HEK293T (cell line): ENCODE measurements around the gene CHMP5.

Source experiments
- CTCF ChIA-PET: fragments of 350-600 bp; formaldehyde crosslinking; extraction: SDS; loops from one replicate; lab custom pipeline; 2021; ENCODE audit warnings: antibody characterized with exemption, inconsistent platforms; lab: Yijun Ruan, JAX
- POLR2A ChIA-PET: fragments of 350-600 bp; formaldehyde crosslinking; extraction: SDS; loops from one replicate; lab custom pipeline; 2020; ENCODE audit warnings: antibody characterized with exemption, inconsistent platforms; lab: Yijun Ruan, JAX
- DNase-seq: peaks from one replicate; pipeline ENCODE4 v3.0.0; 2012; ENCODE audit warnings: mixed read lengths; ENCODE audit errors: extremely low spot score
- ARNT ChIP-seq: fragments of 450-650 bp; IDR thresholded peaks from 2 replicates; pipeline ENCODE4 v1.6.1; 2017; ENCODE audit warnings: mild to moderate bottlenecking
- BHLHE40 ChIP-seq: fragments of 450-650 bp; IDR thresholded peaks from 2 replicates; pipeline ENCODE4 v1.6.1; 2016; ENCODE audit warnings: mild to moderate bottlenecking, moderate library complexity, borderline replicate concordance
- CTBP1 ChIP-seq: fragments of 450-650 bp; IDR thresholded peaks from 2 replicates; pipeline ENCODE4 v1.6.1; 2016; ENCODE audit warnings: borderline replicate concordance
- ELF4 ChIP-seq: fragments of 450-650 bp; IDR thresholded peaks from 2 replicates; pipeline ENCODE4 v1.6.1; 2017; ENCODE audit warnings: antibody characterized with exemption
- FOXA1 ChIP-seq: fragments of 450-650 bp; IDR thresholded peaks from 2 replicates; pipeline ENCODE4 v1.6.1; 2016; ENCODE audit warnings: mild to moderate bottlenecking
- FOXK2 ChIP-seq: fragments of 450-650 bp; IDR thresholded peaks from 2 replicates; pipeline ENCODE4 v1.6.1; 2016; ENCODE audit warnings: mild to moderate bottlenecking
- FOXM1 ChIP-seq: fragments of 450-650 bp; IDR thresholded peaks from 2 replicates; pipeline ENCODE4 v1.6.1; 2017; ENCODE audit warnings: mild to moderate bottlenecking, borderline replicate concordance
- HDGF ChIP-seq: fragments of 450-650 bp; IDR thresholded peaks from 2 replicates; pipeline ENCODE4 v1.6.1; 2017; ENCODE audit warnings: antibody characterized with exemption, borderline replicate concordance
- L3MBTL2 ChIP-seq: fragments of 450-650 bp; conservative IDR thresholded peaks from 2 replicates; pipeline ENCODE4 v1.6.1; 2016; ENCODE audit warnings: mild to moderate bottlenecking
- LEF1 ChIP-seq: fragments of 450-650 bp; IDR thresholded peaks from 2 replicates; pipeline ENCODE4 v1.6.1; 2017; ENCODE audit warnings: mild to moderate bottlenecking, borderline replicate concordance
- NFRKB ChIP-seq: fragments of 450-650 bp; IDR thresholded peaks from 2 replicates; pipeline ENCODE4 v1.6.1; 2016; ENCODE audit warnings: mild to moderate bottlenecking, moderate library complexity
- SP1 ChIP-seq: fragments of 450-650 bp; IDR thresholded peaks from 2 replicates; pipeline ENCODE4 v1.6.1; 2017
- SUZ12 ChIP-seq: fragments of 450-650 bp; IDR thresholded peaks from 2 replicates; pipeline ENCODE4 v1.6.1; 2016; ENCODE audit warnings: mild to moderate bottlenecking
- TARDBP ChIP-seq: fragments of 450-650 bp; IDR thresholded peaks from 2 replicates; pipeline ENCODE4 v1.6.1; 2016
- ZNF384 ChIP-seq: fragments of 450-650 bp; IDR thresholded peaks from 2 replicates; pipeline ENCODE4 v1.6.1; 2016
- TF ChIP-seq, protein P1 (sequence below): fragments of 450-650 bp; IDR thresholded peaks from 2 replicates; pipeline ENCODE4 v1.6.1; 2016

The CHMP5 gene

DNA sequence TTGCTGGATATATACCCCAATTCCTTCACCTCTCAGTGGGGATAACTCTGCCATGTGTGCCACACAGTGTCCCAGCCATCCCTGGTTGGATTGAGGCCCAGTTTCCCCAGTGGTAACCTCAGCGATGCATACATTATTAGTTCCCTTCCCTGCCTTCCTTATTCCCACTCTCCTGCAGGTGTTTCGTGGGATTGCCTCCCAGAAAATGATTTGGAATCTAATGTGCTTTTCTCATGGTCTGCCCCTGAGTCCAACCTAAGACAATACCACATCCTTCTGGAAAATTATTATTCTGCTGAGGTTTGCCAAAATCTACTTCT lies 33.3 kb upstream of the CHMP5 start:
- POLR2A ChIA-PET = no interaction called here

DNA sequence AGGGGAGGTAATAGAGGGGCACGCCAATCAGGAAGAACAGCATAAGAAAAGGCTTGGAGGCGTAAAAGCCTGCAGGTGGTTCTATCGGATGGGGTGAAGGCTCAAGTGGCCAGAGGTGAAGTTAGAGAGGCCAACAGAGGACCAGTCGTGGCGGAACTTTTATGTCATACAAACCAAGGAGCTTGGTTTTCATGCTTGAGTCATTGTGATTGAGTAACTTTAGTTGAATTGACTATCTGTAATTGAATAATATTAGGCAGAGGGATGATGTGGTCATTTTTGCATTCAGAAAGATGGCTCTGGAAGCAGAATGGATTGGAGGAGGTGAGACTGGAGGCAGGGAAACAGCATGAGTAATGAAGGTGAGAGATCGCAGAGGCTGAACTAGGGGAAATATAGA lies 32.0 kb upstream of the CHMP5 start:
- no peak for TF ChIP-seq FOXK2
- TF ChIP-seq L3MBTL2 = no peak
- no peak for TF ChIP-seq TARDBP
- no peak for TF ChIP-seq ARNT
- TF ChIP-seq SP1 = no peak
- TF ChIP-seq FOXA1 = no peak
- TF ChIP-seq NFRKB = no peak
- TF ChIP-seq, protein P1, sequence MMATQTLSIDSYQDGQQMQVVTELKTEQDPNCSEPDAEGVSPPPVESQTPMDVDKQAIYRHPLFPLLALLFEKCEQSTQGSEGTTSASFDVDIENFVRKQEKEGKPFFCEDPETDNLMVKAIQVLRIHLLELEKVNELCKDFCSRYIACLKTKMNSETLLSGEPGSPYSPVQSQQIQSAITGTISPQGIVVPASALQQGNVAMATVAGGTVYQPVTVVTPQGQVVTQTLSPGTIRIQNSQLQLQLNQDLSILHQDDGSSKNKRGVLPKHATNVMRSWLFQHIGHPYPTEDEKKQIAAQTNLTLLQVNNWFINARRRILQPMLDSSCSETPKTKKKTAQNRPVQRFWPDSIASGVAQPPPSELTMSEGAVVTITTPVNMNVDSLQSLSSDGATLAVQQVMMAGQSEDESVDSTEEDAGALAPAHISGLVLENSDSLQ = no peak
- TF ChIP-seq FOXM1 = no peak
- no peak for TF ChIP-seq ZNF384
- no peak for TF ChIP-seq SUZ12
- no peak for TF ChIP-seq BHLHE40
- TF ChIP-seq CTBP1 = no peak
- no peak for TF ChIP-seq HDGF
- no peak for TF ChIP-seq ELF4
- no peak for TF ChIP-seq LEF1
- ChIA-PET POLR2A (no interaction called here), CTCF (no interaction called here)
- no peak for DNase-seq

More for the DNA sequence above, 33.3 kb upstream of the CHMP5 start:
- no peak for DNase-seq
- TF ChIP-seq SP1 = no peak
- TF ChIP-seq, protein P1 = no peak
- TF ChIP-seq ELF4 = no peak
- TF ChIP-seq FOXK2 = no peak
- no peak for TF ChIP-seq BHLHE40
- no peak for TF ChIP-seq ARNT
- no peak for TF ChIP-seq L3MBTL2
- TF ChIP-seq LEF1 = no peak
- no peak for TF ChIP-seq FOXM1
- TF ChIP-seq ZNF384 = no peak
- TF ChIP-seq TARDBP = no peak
- TF ChIP-seq NFRKB = no peak
- TF ChIP-seq HDGF = no peak
- CTCF ChIA-PET = no interaction called here

DNA sequence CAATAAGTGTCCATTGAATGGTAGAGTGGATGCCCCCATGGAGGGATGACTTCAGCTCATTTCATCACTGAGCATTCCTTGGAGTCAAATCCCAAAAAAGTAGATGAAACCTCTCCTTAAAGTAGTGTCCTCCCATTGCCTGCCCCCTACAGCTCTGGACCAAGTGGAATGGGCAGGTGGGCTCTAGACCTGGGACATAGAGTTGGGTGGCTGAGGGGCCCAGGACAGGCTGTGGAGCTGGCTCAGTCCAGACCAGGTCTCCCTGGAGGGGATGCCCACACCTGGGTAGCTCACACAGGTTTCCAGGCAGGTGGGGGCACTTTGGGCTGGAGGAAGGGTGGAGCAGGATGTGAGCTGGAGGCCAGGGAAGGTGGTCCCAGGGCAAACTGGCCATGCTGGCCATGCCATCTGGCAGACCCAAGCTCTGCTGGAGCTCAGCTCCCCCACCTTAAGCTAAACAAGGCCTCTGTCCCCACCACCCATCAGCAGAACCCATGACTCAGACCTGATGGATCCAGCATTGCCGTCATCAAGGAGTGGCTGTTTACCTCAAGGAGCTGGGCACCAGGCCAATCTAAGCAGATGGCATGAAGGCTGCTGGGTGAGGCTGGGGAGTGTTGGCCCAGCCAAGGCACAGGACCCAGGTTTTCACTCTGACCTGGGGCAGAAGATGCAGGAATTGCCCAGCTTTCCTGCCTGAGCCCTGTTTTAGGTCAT lies 31.1 kb upstream of the CHMP5 start:
- CTCF ChIA-PET = interaction anchor here (0.8 to 1.3 kb wide), 2 partner anchors 7 to 63 kb away, joined by 3 read pairs; no protein-coding TSS in a partner anchor
- POLR2A ChIA-PET = interaction anchor here (0.9 kb wide), 1 partner anchor 11 kb away, joined by 3 read pairs; no protein-coding TSS in a partner anchor
- DNase-seq = no peak
- TF ChIP-seq ZNF384 (no peak), NFRKB (no peak), ARNT (no peak), L3MBTL2 (no peak), BHLHE40 (no peak), CTBP1 (no peak), TARDBP (no peak), FOXK2 (no peak), SP1 (no peak)
- TF ChIP-seq, protein P1 = no peak

DNA sequence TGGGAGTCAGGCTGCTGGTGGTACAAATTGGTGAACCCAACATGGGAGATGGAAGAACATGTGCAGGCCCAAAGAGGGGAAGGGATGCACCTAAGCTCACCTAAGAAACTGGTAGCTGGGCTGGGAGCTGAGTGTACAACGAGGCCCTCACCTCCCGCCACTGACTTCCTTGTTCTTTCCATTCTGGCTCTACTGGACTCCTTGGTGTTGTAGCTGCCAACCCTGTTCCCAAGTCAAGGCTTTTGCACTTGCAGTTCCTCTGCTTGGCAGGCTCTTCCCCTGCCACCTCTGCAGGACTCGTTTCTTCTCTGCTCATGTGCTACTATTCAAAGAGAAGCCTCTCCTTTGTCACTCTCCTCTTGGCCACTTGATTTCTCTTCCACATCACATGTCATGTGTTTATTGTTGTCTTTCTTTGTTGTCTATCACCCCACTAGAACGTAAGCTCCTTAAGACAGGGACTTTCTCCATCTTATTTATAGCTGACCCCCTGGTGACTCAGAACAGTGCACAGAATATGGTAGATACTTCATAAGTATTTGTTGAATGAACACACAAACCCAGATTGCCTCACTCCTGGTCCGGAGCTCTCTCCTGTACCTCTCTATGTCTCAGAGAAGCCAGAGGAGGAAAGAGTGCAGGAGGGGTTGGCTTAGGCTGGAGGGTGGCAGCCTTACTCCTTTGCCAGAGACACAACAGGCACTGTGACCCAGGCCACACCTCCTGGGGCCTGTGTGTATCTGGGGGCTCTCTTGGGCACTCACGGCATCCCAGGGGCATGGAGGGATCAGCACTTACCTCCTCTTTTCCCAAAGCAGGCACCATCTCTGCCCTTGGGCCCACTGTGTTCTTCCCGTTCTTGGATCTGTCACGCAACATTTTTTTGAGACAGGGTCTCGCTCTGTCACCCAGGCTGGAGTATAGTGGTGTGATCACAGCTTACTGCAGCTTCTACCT lies 30.1 kb upstream of the CHMP5 start:
- TF ChIP-seq TARDBP = no peak
- no peak for DNase-seq
- ChIA-PET POLR2A (no interaction called here), CTCF (interaction anchor here (1.3 kb wide), 1 partner anchor 8 kb away, joined by 3 read pairs; no protein-coding TSS in a partner anchor)

DNA sequence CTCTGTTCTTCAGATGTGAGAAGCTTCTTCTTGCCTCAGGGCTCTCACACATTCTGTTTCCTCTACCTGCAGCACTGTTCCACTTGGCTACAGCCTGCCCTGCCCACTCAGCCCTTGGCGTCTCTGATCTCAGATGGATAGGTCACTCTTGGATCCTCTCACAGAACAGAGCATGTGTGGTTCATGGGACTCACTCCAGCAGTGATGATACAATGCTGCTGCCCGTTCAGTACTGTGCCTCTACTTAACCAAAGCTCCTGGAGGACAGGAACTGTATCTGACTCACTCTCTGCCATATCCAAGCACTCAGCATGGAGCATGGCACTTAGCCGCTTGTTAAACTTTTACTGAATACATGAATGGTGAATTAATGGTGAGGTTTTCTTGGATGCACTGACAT lies 28.3 kb upstream of the CHMP5 start:
- no peak for DNase-seq
- ChIA-PET POLR2A (no interaction called here), CTCF (no interaction called here)
- TF ChIP-seq FOXK2 = no peak
- TF ChIP-seq HDGF = no peak
- no peak for TF ChIP-seq FOXA1
- TF ChIP-seq L3MBTL2 = no peak
- no peak for TF ChIP-seq CTBP1
- TF ChIP-seq SP1 = no peak
- no peak for TF ChIP-seq NFRKB

DNA sequence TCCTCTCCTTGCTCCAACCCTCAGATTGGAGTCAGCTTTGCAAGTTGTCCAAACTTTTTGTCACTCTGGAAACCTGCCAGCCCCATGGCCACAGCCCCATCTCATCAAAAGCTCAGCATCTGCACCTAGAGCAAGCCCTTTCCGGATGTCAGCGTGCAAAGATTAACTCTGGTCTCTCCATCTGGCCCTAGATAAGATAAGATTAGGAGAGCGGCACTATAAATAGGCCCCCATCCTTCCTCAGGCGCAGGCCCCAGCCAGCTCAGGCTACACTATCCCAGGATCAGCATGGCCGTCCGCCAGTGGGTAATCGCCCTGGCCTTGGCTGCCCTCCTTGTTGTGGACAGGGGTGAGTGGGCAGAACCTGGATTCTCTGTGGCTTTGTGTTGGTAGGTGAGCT lies 24.9 kb upstream of the CHMP5 start, which contains the start of gene SPINK4:
SPINK4 (plus strand) TSS at position 247 of the 400 bp plus-strand sequence; CDS start at position 289, 42 bp downstream.
- CTCF ChIA-PET = no interaction called here
- DNase-seq = no peak
- no peak for TF ChIP-seq CTBP1
- no peak for TF ChIP-seq HDGF
- no peak for TF ChIP-seq L3MBTL2
- no peak for TF ChIP-seq LEF1
- TF ChIP-seq, protein P1 = no peak
- TF ChIP-seq NFRKB = no peak
- no peak for TF ChIP-seq ARNT
- no peak for TF ChIP-seq FOXA1
- no peak for TF ChIP-seq SP1
- no peak for TF ChIP-seq FOXM1
- no peak for TF ChIP-seq TARDBP
- no peak for TF ChIP-seq ZNF384
- no peak for TF ChIP-seq SUZ12
- no peak for TF ChIP-seq BHLHE40
- no peak for TF ChIP-seq FOXK2
- no peak for TF ChIP-seq ELF4
- POLR2A ChIA-PET = interaction anchor here (1.5 kb wide), 1 partner anchor 8 kb away, joined by 3 read pairs; no protein-coding TSS in a partner anchor
